ENCODE results near the gene KIFAP3. TPM values are rescaled to one million over a fixed set of nuclear protein-coding genes. Genes with fewer than 3 reads are reported as not detected.
A peak's percentile ranks its signal among the peaks of the same experiment; 100 is the strongest.
"Not testable (repeated sequence)": the region's sequence is repeated elsewhere in the genome, so short reads cannot be mapped to it uniquely, and the experiment has no call there.

Gene KIFAP3
- total RNA-seq, 1 experiment from 2014 or later = 20.0 TPM

- BruUV-seq (replicated peaks) = no TSS peak
- intact Hi-C loops (cut with micrococcal nuclease; ENCODE audit: unreplicated experiment) = no loop called here
These were observed 21.7 kb upstream of the KIFAP3 start for GRCh38 chr1:170095976-170096748.

GRCh38 chr1:170094697-170095616 is 20.5 kb upstream of the KIFAP3 start:
- POLR2A ChIA-PET; intact Hi-C loops (cut with micrococcal nuclease; ENCODE audit: unreplicated experiment); BruUV-seq (replicated peaks); H3K27me3 ChIP-seq (ENCODE audit: control insufficient read depth, insufficient read depth, low read length); H3K36me3 ChIP-seq (ENCODE audit: control insufficient read depth, insufficient read depth, low read length); ATAC-seq; DNase-seq (ENCODE audit: low read depth, low spot score); in situ Hi-C loops (cut with HindIII; ENCODE audit: low pct_unique_long_range_greater_than_20kb, low sequenced_read_pairs); CTCF ChIA-PET; H3K9me3 ChIP-seq (ENCODE audit: control insufficient read depth, insufficient read depth, low read depth, low read length); H3K27ac ChIP-seq (ENCODE audit: low read length): not testable (repeated sequence)
- Histone ChIP-seq H3K4me3 (ENCODE audit: low read depth in 2 of 2, low read length in 2 of 2) (peak overlapping the region; percentile 29 to 44), H3K4me1 (ENCODE audit: control insufficient read depth, insufficient read depth, low read length) (peaks cover 12% of the 10 kb centered on the region)

More at GRCh38 chr1:170095976-170096748, 21.7 kb upstream of the KIFAP3 start:
- Histone ChIP-seq H3K9me3 (ENCODE audit: control insufficient read depth, insufficient read depth, low read depth, low read length) (no peaks in the 10 kb centered on the region), H3K4me1 (ENCODE audit: control insufficient read depth, insufficient read depth, low read length) (peaks cover 12% of the 10 kb centered on the region), H3K4me3 (ENCODE audit: low read depth in 2 of 2, low read length in 2 of 2) (no peak overlapping the region), H3K36me3 (ENCODE audit: control insufficient read depth, insufficient read depth, low read length) (no peaks in the 10 kb centered on the region), H3K27ac (ENCODE audit: low read length) (peak overlapping the region; percentile 68; the same call in 1 of the 2 replicates), H3K27me3 (ENCODE audit: control insufficient read depth, insufficient read depth, low read length) (no peaks in the 10 kb centered on the region)
- CTCF ChIA-PET = no interaction called here
- in situ Hi-C loops (cut with HindIII; ENCODE audit: low pct_unique_long_range_greater_than_20kb, low sequenced_read_pairs) = no loop called here
- DNase-seq (ENCODE audit: low read depth, low spot score) (no peak), ATAC-seq (no peak)
- TF ChIP-seq POLR2AphosphoS5 (IDR thresholded peaks at IDR 0.05; ENCODE audit: low read depth, low read length) (no peak), CTCF (IDR thresholded peaks at IDR 0.05) (no peak), TCF7L2 (IDR thresholded peaks at IDR 0.05; ENCODE audit: low read depth, low read length) (no peak), REST (IDR thresholded peaks at IDR 0.05; ENCODE audit: insufficient read depth in 1 of 2, low read depth in 2 of 2, low read length in 1 of 2) (no peak), SIN3A (IDR thresholded peaks at IDR 0.05; ENCODE audit: borderline replicate concordance, insufficient read depth, low read depth, low read length) (no peak)
- POLR2A ChIA-PET = no interaction called here
